Measurements from ENCODE around the gene NEU2. TPM values are rescaled to one million over a fixed set of nuclear protein-coding genes. Genes with fewer than 3 reads are reported as not detected.

Gene NEU2
- total and polyA plus RNA-seq, 10 of the 15 experiments (the other 5 are each of a cell fraction or from before 2014, with no cell fraction given), result not detected

- DNase-seq (ENCODE audit: low read depth, low spot score) (no peak), ATAC-seq (no peak), FAIRE-seq (no peak)
- no peak overlapping the region for H3K4me2 ChIP-seq (ENCODE audit: control insufficient read depth, insufficient read depth)
- no peaks in the 10 kb centered on the region; a peak in 1 of 4 replicates for H3K27me3 ChIP-seq (replicated peaks in 1 of 2; ENCODE audit: control insufficient read depth in 2 of 2, insufficient read depth in 2 of 2, low read length in 1 of 2)
- no peak overlapping the region for H2AFZ ChIP-seq (ENCODE audit: control insufficient read depth, low read depth, low read length)
- ChIA-PET CTCF (interaction anchor here (0.8 to 3.4 kb wide), 7 partner anchors 21 to 273 kb away, joined by 3 to 9 read pairs (median 4); no protein-coding TSS in a partner anchor), POLR2A (no interaction called here), RAD21 (ENCODE audit: unreplicated experiment) (interaction anchor here (1.9 kb wide), 1 partner anchor 219 kb away, joined by 5 read pairs; the partner anchor contains the start of gene ATG16L1), SMC1A (ENCODE audit: uncharacterized antibody, unreplicated experiment) (interaction anchor here (1.1 kb wide), 1 partner anchor 173 kb away, joined by 4 read pairs; no protein-coding TSS in a partner anchor)
- H3K36me3 ChIP-seq (ENCODE audit: control insufficient read depth in 2 of 2, insufficient read depth in 2 of 2, low read length in 1 of 2), result no peaks in the 10 kb centered on the region
- H3K9ac ChIP-seq (ENCODE audit: control insufficient read depth, insufficient read depth, low read length), result no peak overlapping the region
- TF ChIP-seq EED (IDR thresholded peaks at IDR 0.05; ENCODE audit: low read depth) (no peak), PAX8 (IDR thresholded peaks at IDR 0.05) (no peak), HSF1 (IDR thresholded peaks at IDR 0.05; ENCODE audit: low read depth, low read length) (no peak), ZBTB11 (CRISPR knock-in tag; IDR thresholded peaks at IDR 0.05) (no peak), SKIL (IDR thresholded peaks at IDR 0.05; ENCODE audit: low read depth, poor library complexity, severe bottlenecking) (no peak)
- WGBS (ENCODE audit: insufficient coverage, insufficient replicate concordance, low lambda C conversion rate, missing lambda C conversion rate), result 54% methylated on average over 25 of the region's 27 CpGs
- H3K79me2 ChIP-seq (ENCODE audit: control insufficient read depth, insufficient read depth, low read length), result no peaks in the 10 kb centered on the region
- H3K9me3 ChIP-seq (replicated peaks; ENCODE audit: control insufficient read depth, insufficient read depth, low read length), result peaks cover 1% of the 10 kb centered on the region; the same call in 1 of the 3 replicates
- no peaks in the 10 kb centered on the region for H3K4me1 ChIP-seq (ENCODE audit: control insufficient read depth, insufficient read depth, low read length)
- H3K4me3 ChIP-seq, result no peak overlapping the region
- H3K27ac ChIP-seq (ENCODE audit: control insufficient read depth, insufficient read depth), result no peak overlapping the region
- BruUV-seq (replicated peaks), result no TSS peak
- H4K20me1 ChIP-seq (ENCODE audit: control insufficient read depth, insufficient read depth), result no peaks in the 10 kb centered on the region
- in situ Hi-C loops (cut with MboI), result no loop called here
- intact Hi-C loops (cut with micrococcal nuclease; ENCODE audit: unreplicated experiment), result no loop called here
Observed at GRCh38 chr2:233031556-233032500, 644 bp upstream of the NEU2 start.
